Uterus (tissue), 2 donors: ENCODE data around the gene FXYD6.

Source experiments
- POLR2A ChIP-seq, 2 donors: fragments of 450-650 bp; IDR thresholded peaks; one replicate each; pipeline ENCODE4 v1.6.1; 2016; ENCODE audit warnings: antibody characterized with exemption in 2 of 2, mild to moderate bottlenecking in 1 of 2, moderate library complexity in 1 of 2
- TF ChIP-seq, protein P1 (sequence below), 4 experiments: fragments of 200-600 bp in 2 of 4; fragments of 450-650 bp in 2 of 4; sonication (generic) in 2 of 4; IDR thresholded peaks; one replicate each; pipeline ENCODE4 v1.5.1; 2016 to 2019; ENCODE audit warnings: antibody characterized with exemption in 4 of 4, mild to moderate bottlenecking in 2 of 4, moderate library complexity in 1 of 4

GRCh38 chr11:117842131-117842941, 34.1 kb downstream of the FXYD6 start:
- TF ChIP-seq, protein P1, sequence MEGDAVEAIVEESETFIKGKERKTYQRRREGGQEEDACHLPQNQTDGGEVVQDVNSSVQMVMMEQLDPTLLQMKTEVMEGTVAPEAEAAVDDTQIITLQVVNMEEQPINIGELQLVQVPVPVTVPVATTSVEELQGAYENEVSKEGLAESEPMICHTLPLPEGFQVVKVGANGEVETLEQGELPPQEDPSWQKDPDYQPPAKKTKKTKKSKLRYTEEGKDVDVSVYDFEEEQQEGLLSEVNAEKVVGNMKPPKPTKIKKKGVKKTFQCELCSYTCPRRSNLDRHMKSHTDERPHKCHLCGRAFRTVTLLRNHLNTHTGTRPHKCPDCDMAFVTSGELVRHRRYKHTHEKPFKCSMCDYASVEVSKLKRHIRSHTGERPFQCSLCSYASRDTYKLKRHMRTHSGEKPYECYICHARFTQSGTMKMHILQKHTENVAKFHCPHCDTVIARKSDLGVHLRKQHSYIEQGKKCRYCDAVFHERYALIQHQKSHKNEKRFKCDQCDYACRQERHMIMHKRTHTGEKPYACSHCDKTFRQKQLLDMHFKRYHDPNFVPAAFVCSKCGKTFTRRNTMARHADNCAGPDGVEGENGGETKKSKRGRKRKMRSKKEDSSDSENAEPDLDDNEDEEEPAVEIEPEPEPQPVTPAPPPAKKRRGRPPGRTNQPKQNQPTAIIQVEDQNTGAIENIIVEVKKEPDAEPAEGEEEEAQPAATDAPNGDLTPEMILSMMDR (IDR thresholded peaks at IDR 0.05): no peak
- TF ChIP-seq POLR2A (IDR thresholded peaks at IDR 0.05): no peak
